SK-N-SH (cell line): ENCODE measurements around the gene ANKH. TPM values are rescaled to one million over a fixed set of nuclear protein-coding genes. Genes with fewer than 3 reads are reported as not detected.
A peak's percentile ranks its signal among the peaks of the same experiment; 100 is the strongest.

Experiments used
- CTCF ChIA-PET: fragments of 300-600, 350-600 bp; formaldehyde crosslinking; extraction: SDS; loops from one replicate; lab custom pipeline; 2021; lab: Yijun Ruan, JAX
- POLR2A ChIA-PET: fragments of 350-600 bp; sonication (Branson Sonifier 250); formaldehyde crosslinking; extraction: SDS; loops from one replicate; lab custom pipeline; 2020; ENCODE audit warnings: antibody characterized with exemption, inconsistent platforms; lab: Yijun Ruan, JAX
- DNase-seq: peaks from one replicate; pipeline ENCODE4 v3.0.0; 2012
- H2AFZ ChIP-seq: fragments of 200-600 bp; sonication (generic); 2 replicates; pipeline ENCODE4 v1.8.1; 2016; ENCODE audit warnings: antibody characterized with exemption, mild to moderate bottlenecking, low read depth
- H3F3A ChIP-seq: fragments of 200-600 bp; sonication (generic); replicated peaks from 2 replicates; pipeline ENCODE3; 2016; ENCODE audit warnings: antibody characterized with exemption, mild to moderate bottlenecking; ENCODE audit not compliant: insufficient read depth
- H3K27ac ChIP-seq, 2 experiments: fragments of 200-500 bp in 1 of 2; fragments of 200-600 bp in 1 of 2; sonication (Bioruptor generic) in 1 of 2; sonication (generic), shearing (Covaris generic) in 1 of 2; 2 replicates each; pipeline versions ENCODE4 v1.5.1 to v1.6.1; 2014 to 2016; ENCODE audit warnings: low read depth in 2 of 2, inconsistent platforms in 1 of 2, low read length in 1 of 2, mild to moderate bottlenecking in 1 of 2, mixed read lengths in 1 of 2
- H3K27me3 ChIP-seq: fragments of 200-600 bp; sonication (generic), shearing (Covaris generic); 2 replicates; pipeline ENCODE4 v1.6.1; 2016; ENCODE audit warnings: mixed run types; ENCODE audit not compliant: insufficient read depth
- H3K36me3 ChIP-seq, 2 experiments: fragments of 200-500 bp in 1 of 2; fragments of 200-600 bp in 1 of 2; sonication (Bioruptor generic) in 1 of 2; sonication (generic) in 1 of 2; replicated peaks in 1 of 2; 2 replicates each; pipeline versions ENCODE3 to v1.5.1; 2014 to 2016; ENCODE audit warnings: low read length in 1 of 2, mild to moderate bottlenecking in 1 of 2; ENCODE audit not compliant: insufficient read depth in 2 of 2, control insufficient read depth in 1 of 2
- H3K4me1 ChIP-seq, 2 experiments: fragments of 200-500 bp in 1 of 2; fragments of 200-600 bp in 1 of 2; sonication (Bioruptor generic) in 1 of 2; sonication (generic), shearing (Covaris generic) in 1 of 2; 2 replicates each; pipeline versions ENCODE4 v1.5.1 to v1.6.1; 2014 to 2016; ENCODE audit warnings: low read depth in 1 of 2, low read length in 1 of 2, mixed run types in 1 of 2; ENCODE audit not compliant: insufficient read depth in 2 of 2, control insufficient read depth in 1 of 2
- H3K4me2 ChIP-seq: fragments of 200-600 bp; sonication (generic), shearing (Covaris generic); 2 replicates; pipeline ENCODE4 v1.6.1; 2017; ENCODE audit warnings: mixed run types
- H3K4me3 ChIP-seq, 2 experiments: fragments of 200-500 bp in 1 of 2; fragments of 200-600 bp in 1 of 2; sonication (Bioruptor generic) in 1 of 2; sonication (generic), shearing (Covaris generic) in 1 of 2; 2 replicates each; pipeline versions ENCODE4 v1.5.1 to v1.8.1; 2014 to 2016; ENCODE audit warnings: low read depth in 2 of 2, inconsistent platforms in 1 of 2, low read length in 1 of 2, mild to moderate bottlenecking in 1 of 2, mixed read lengths in 1 of 2, moderate library complexity in 1 of 2
- H3K79me2 ChIP-seq: fragments of 200-600 bp; sonication (generic); 2 replicates; pipeline ENCODE4 v1.8.1; 2017; ENCODE audit warnings: mild to moderate bottlenecking; ENCODE audit not compliant: insufficient read depth
- H3K9ac ChIP-seq: fragments of 200-600 bp; sonication (generic); 2 replicates; pipeline ENCODE4 v1.6.1; 2017; ENCODE audit warnings: mixed run types
- H3K9me2 ChIP-seq: fragments of 200-600 bp; sonication (generic); 2 replicates; pipeline ENCODE4 v1.6.1; 2017; ENCODE audit warnings: mixed run types
- H3K9me3 ChIP-seq: fragments of 200-600 bp; sonication (generic); 2 replicates; pipeline ENCODE4 v1.6.1; 2017; ENCODE audit warnings: mixed run types, mild to moderate bottlenecking, moderate library complexity
- H4K20me1 ChIP-seq: fragments of 200-600 bp; sonication (generic); 2 replicates; pipeline ENCODE4 v1.6.1; 2017; ENCODE audit warnings: mild to moderate bottlenecking, mixed run types; ENCODE audit not compliant: insufficient read depth
- CHD2 ChIP-seq: fragments of 150-350 bp; IDR thresholded peaks from 2 replicates; pipeline ENCODE4 v1.6.1; 2018; ENCODE audit warnings: low read length; ENCODE audit not compliant: partially characterized antibody
- CTCF ChIP-seq: fragments of 200-600 bp; sonication (generic); IDR thresholded peaks from 2 replicates; pipeline ENCODE4 v1.6.1; 2017; ENCODE audit warnings: antibody characterized with exemption, mild to moderate bottlenecking, moderate library complexity
- EP300 ChIP-seq, 2 experiments: IDR thresholded peaks; 2 replicates each; pipeline versions ENCODE4 v1.4.0 to v1.6.1; 2012; ENCODE audit warnings: borderline replicate concordance in 1 of 2, low read depth in 1 of 2, low read length in 1 of 2
- EZH2phosphoT487 ChIP-seq: fragments of 200-600 bp; sonication (generic); IDR thresholded peaks from 2 replicates; pipeline ENCODE4 v1.6.1; 2017; ENCODE audit warnings: low read depth, mixed run types, mild to moderate bottlenecking, antibody characterized with exemption, moderate library complexity, borderline replicate concordance
- FOSL2 ChIP-seq: IDR thresholded peaks from 2 replicates; pipeline ENCODE4 v1.4.0; 2012; ENCODE audit warnings: low read depth, mild to moderate bottlenecking, moderate library complexity, borderline replicate concordance
- FOXJ3 ChIP-seq: sonication (generic); formaldehyde crosslinking; IDR thresholded peaks from 2 replicates; pipeline ENCODE4 v1.5.1; 2020; ENCODE audit warnings: mild to moderate bottlenecking, missing genetic modification reagents
- FOXM1 ChIP-seq: IDR thresholded peaks from 2 replicates; pipeline ENCODE4 v1.4.0; 2012; ENCODE audit warnings: low read depth, mild to moderate bottlenecking
- GATA2 ChIP-seq: sonication (generic); formaldehyde crosslinking; IDR thresholded peaks from 2 replicates; pipeline ENCODE4 v1.5.0; 2020; ENCODE audit warnings: mild to moderate bottlenecking, missing genetic modification reagents
- POLR2AphosphoS5 ChIP-seq: IDR thresholded peaks from 2 replicates; pipeline ENCODE4 v1.6.1; 2012; ENCODE audit warnings: low read depth, low read length
- REST ChIP-seq: IDR thresholded peaks from 2 replicates; pipeline ENCODE4 v1.6.1; 2012; ENCODE audit warnings: mild to moderate bottlenecking, low read depth, low read length, moderate library complexity
- WGBS: methylation state at CpG from one replicate; pipeline ENCODE4 v1.1.6; 2017; ENCODE audit warnings: low lambda C conversion rate; 5-methylcytosine and 5-hydroxymethylcytosine counted together
- polyA plus RNA-seq, 3 experiments: library from polyadenylated mRNA; depleted of rRNA; stranded (reverse); fragments of >200 nt; gene quantifications; 2 replicates each; pipeline ENCODE4 v1.2.3, GENCODE V29; 2012
- TF ChIP-seq, protein P1 (sequence below): fragments of 150-350 bp; IDR thresholded peaks from 2 replicates; pipeline ENCODE4 v1.6.1; 2016; ENCODE audit warnings: mild to moderate bottlenecking, low read depth, low read length

Gene ANKH
- polyA plus RNA-seq, 1 of the 3 experiments (the other 2 are of a cell fraction), result 22.0 TPM

GRCh38 chr5:14767735-14768507 is 103.7 kb downstream of the ANKH start:
- H3K4me2 ChIP-seq, result no peak overlapping the region
- no peaks in the 10 kb centered on the region for H3K9me2 ChIP-seq
- peak overlapping the region in 1 of 2 experiments; percentile 9; a peak in 1 of 4 replicates for H3K27ac ChIP-seq
- WGBS, result 80% methylated on average over 8 of the region's 8 CpGs
- no peak for DNase-seq
- H3K36me3 ChIP-seq, result peaks cover 0 to 8% of the 10 kb centered on the region in 2 experiments
- CTCF ChIA-PET, result interaction anchor here (1.1 kb wide), 1 partner anchor 12 kb away, joined by 4 read pairs; no protein-coding TSS in a partner anchor
- no peak overlapping the region for H3K4me3 ChIP-seq
- TF ChIP-seq GATA2 (CRISPR knock-in tag) (no peak), FOXJ3 (CRISPR knock-in tag) (no peak), CTCF (no peak), EZH2phosphoT487 (no peak), POLR2AphosphoS5 (no peak), FOSL2 (no peak), CHD2 (no peak), EP300 (IDR thresholded peaks at IDR 0.05; ENCODE audit: borderline replicate concordance in 1 of 2, low read depth in 1 of 2, low read length in 1 of 2) (no peak), FOXM1 (no peak), REST (no peak)
- TF ChIP-seq, protein P1, sequence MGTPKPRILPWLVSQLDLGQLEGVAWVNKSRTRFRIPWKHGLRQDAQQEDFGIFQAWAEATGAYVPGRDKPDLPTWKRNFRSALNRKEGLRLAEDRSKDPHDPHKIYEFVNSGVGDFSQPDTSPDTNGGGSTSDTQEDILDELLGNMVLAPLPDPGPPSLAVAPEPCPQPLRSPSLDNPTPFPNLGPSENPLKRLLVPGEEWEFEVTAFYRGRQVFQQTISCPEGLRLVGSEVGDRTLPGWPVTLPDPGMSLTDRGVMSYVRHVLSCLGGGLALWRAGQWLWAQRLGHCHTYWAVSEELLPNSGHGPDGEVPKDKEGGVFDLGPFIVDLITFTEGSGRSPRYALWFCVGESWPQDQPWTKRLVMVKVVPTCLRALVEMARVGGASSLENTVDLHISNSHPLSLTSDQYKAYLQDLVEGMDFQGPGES, result no peak
- H3K27me3 ChIP-seq, result no peaks in the 10 kb centered on the region
- H3K9me3 ChIP-seq, result no peaks in the 10 kb centered on the region
- H2AFZ ChIP-seq, result no peak overlapping the region
- no peaks in the 10 kb centered on the region for H4K20me1 ChIP-seq
- POLR2A ChIA-PET, result no interaction called here
- H3F3A ChIP-seq, result no peaks in the 10 kb centered on the region
- no peak overlapping the region for H3K9ac ChIP-seq
- H3K4me1 ChIP-seq, result no peaks in the 10 kb centered on the region; a peak in 2 of 4 replicates
- no peaks in the 10 kb centered on the region for H3K79me2 ChIP-seq
